ENCODE measurements around the gene RUSC1.

Gene RUSC1

DNA sequence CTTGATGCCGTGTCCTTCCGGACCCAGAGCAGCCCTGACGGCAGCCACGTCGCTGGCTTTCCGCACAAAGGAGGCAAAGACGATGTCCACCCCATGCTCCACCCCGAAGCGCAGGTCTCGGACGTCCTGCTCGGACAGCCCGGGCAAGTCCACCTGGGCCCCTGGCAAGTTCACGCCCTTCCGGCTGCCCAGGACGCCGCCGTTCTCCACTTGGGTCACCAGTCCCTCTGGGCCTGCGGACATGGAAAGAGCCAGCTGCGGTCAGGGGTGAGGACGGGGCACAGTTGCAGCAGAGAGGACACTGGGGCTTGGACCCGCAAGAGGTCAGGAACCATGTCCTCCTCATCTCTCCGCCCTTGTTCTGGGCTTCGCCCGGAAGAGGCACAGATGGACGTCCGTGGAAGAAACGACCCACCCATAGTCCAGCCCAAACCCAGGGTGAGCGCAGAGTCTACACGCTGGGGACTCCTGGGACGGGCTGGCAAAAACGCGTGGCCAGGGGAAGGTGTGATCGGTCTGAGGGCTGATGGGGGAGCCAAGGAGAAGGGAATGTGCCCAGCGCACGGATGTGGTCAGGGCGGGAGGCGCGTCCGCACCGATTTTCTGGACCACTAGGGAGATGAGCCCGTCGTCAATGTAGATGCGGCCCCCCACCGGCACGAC, 26.0 kb upstream of the RUSC1 start:
- TF ChIP-seq, protein P1, sequence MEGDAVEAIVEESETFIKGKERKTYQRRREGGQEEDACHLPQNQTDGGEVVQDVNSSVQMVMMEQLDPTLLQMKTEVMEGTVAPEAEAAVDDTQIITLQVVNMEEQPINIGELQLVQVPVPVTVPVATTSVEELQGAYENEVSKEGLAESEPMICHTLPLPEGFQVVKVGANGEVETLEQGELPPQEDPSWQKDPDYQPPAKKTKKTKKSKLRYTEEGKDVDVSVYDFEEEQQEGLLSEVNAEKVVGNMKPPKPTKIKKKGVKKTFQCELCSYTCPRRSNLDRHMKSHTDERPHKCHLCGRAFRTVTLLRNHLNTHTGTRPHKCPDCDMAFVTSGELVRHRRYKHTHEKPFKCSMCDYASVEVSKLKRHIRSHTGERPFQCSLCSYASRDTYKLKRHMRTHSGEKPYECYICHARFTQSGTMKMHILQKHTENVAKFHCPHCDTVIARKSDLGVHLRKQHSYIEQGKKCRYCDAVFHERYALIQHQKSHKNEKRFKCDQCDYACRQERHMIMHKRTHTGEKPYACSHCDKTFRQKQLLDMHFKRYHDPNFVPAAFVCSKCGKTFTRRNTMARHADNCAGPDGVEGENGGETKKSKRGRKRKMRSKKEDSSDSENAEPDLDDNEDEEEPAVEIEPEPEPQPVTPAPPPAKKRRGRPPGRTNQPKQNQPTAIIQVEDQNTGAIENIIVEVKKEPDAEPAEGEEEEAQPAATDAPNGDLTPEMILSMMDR (IDR thresholded peaks at IDR 0.05; ENCODE audit: low read depth, low read length, missing control alignments) = no peak
- no peak for DNase-seq
- Histone ChIP-seq H3K4me3 (ENCODE audit: low read depth, low read length) (no peak overlapping the region), H3K27ac (no peak overlapping the region), H3K36me3 (replicated peaks) (no peaks in the 10 kb centered on the region), H3K27me3 (replicated peaks) (peaks cover 31% of the 10 kb centered on the region)
- in situ Hi-C loops (cut with HindIII; ENCODE audit: low pct_ligation_motif_present, low sequenced_read_pairs) = no loop called here

DNA sequence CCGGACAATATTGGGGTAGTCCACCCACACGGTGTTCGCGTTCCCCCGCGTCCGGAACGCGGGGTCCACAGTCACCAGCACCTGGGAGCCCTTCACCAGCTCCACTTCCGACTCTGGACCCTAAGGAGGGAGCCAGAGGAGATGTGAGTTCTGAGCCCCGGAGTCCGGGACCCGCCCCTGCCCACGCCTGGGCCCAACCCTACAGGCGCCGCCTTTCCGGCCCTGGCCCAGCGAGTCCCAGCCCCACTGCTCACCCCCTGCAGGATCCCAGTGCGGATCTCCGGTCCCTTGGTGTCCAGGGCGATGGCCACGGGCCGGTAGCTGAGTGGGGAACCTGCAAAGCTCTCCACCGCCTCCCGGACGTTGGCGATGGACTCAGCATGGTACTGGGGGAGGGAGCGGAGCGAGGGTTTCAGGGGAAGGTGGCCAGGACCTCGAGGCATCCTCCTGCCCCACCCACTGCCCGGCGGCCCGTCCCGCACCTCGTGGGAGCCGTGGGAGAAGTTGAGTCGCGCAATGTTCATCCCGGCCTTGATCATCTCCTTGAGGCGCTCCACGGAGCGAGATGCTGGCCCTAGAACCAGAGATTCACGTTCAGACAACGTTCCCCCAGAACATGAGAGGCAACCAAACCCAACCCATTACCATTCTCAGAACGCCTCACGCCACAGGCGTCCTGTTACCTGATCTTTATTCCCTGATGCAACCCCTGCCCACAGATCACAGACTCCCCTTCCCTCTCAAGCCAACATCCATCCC, 25.3 kb upstream of the RUSC1 start:
- in situ Hi-C loops (cut with HindIII; ENCODE audit: low pct_ligation_motif_present, low sequenced_read_pairs) = no loop called here
- DNase-seq = no peak
- Histone ChIP-seq H3K36me3 (replicated peaks) (no peaks in the 10 kb centered on the region), H3K27me3 (replicated peaks) (peaks cover 31% of the 10 kb centered on the region), H3K27ac (no peak overlapping the region), H3K4me3 (ENCODE audit: low read depth, low read length) (no peak overlapping the region)
- TF ChIP-seq, protein P1 (IDR thresholded peaks at IDR 0.05; ENCODE audit: low read depth, low read length, missing control alignments) = no peak

DNA sequence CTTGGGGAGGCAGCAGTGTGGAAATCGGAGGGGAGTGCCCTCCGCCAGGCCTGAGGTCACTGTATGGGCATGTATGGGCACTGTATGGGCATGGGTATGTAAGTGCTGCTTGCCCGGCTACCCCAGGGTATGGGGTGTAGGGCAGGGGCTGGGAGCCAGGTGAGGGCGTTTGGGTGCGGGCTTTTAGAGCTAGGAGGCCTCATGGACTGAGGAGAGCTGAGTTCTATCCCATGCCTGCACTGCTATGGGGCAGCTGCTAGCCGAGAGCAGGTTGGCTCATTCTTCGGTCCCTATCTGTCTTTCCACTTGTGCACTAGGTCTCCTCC, 24.8 kb upstream of the RUSC1 start:
- TF ChIP-seq, protein P1 (IDR thresholded peaks at IDR 0.05; ENCODE audit: low read depth, low read length, missing control alignments) = no peak
- peaks cover 31% of the 10 kb centered on the region for H3K27me3 ChIP-seq (replicated peaks)
- DNase-seq = no peak
- H3K36me3 ChIP-seq (replicated peaks) = no peaks in the 10 kb centered on the region
- H3K27ac ChIP-seq = no peak overlapping the region
- in situ Hi-C loops (cut with HindIII; ENCODE audit: low pct_ligation_motif_present, low sequenced_read_pairs) = no loop called here
- no peak overlapping the region for H3K4me3 ChIP-seq (ENCODE audit: low read depth, low read length)

GRCh38 chr1:155296661-155297060, 24.0 kb upstream of the RUSC1 start:
- TF ChIP-seq, protein P1 (IDR thresholded peaks at IDR 0.05; ENCODE audit: low read depth, low read length, missing control alignments) = no peak
- peaks cover 31% of the 10 kb centered on the region for H3K27me3 ChIP-seq (replicated peaks)
- no peak overlapping the region for H3K27ac ChIP-seq
- DNase-seq = no peak
- H3K4me3 ChIP-seq (ENCODE audit: low read depth, low read length) = no peak overlapping the region
- in situ Hi-C loops (cut with HindIII; ENCODE audit: low pct_ligation_motif_present, low sequenced_read_pairs) = no loop called here
- no peaks in the 10 kb centered on the region for H3K36me3 ChIP-seq (replicated peaks)

DNA sequence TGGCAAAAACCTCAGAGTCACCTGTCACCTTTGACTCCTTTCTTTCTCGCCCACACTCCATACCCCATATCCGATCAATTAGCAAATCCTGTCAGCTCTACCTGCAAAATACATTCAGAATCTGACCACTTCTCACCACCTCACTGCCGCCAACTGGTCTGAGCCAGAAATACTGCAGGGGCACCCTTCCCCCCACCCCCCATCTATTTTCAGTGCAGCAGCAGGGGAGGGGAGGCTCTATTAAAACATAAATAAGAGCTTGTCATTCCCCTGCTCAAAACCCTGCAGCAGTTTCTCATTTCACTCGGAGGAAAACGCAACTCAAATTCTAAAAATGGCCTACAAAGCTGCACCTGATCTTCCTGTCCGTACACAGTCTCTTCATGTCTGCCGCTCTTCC, 23.3 kb upstream of the RUSC1 start:
- TF ChIP-seq, protein P1 (IDR thresholded peaks at IDR 0.05; ENCODE audit: low read depth, low read length, missing control alignments) = no peak
- no peaks in the 10 kb centered on the region for H3K36me3 ChIP-seq (replicated peaks)
- in situ Hi-C loops (cut with HindIII; ENCODE audit: low pct_ligation_motif_present, low sequenced_read_pairs) = no loop called here

More for the DNA sequence above, 23.3 kb upstream of the RUSC1 start:
- no peak for DNase-seq
- Histone ChIP-seq H3K4me3 (ENCODE audit: low read depth, low read length) (no peak overlapping the region), H3K27me3 (replicated peaks) (peaks cover 31% of the 10 kb centered on the region), H3K27ac (no peak overlapping the region)
